HEK293T (cell line): ENCODE data around the gene SELENOH.

ENCODE experiments used
- ARNT ChIP-seq: fragments of 450-650 bp; IDR thresholded peaks from 2 replicates; pipeline ENCODE4 v1.6.1; 2017; ENCODE audit warnings: mild to moderate bottlenecking
- BHLHE40 ChIP-seq: fragments of 450-650 bp; IDR thresholded peaks from 2 replicates; pipeline ENCODE4 v1.6.1; 2016; ENCODE audit warnings: mild to moderate bottlenecking, moderate library complexity, borderline replicate concordance
- FOXA1 ChIP-seq: fragments of 450-650 bp; IDR thresholded peaks from 2 replicates; pipeline ENCODE4 v1.6.1; 2016; ENCODE audit warnings: mild to moderate bottlenecking
- FOXM1 ChIP-seq: fragments of 450-650 bp; IDR thresholded peaks from 2 replicates; pipeline ENCODE4 v1.6.1; 2017; ENCODE audit warnings: mild to moderate bottlenecking, borderline replicate concordance
- HDGF ChIP-seq: fragments of 450-650 bp; IDR thresholded peaks from 2 replicates; pipeline ENCODE4 v1.6.1; 2017; ENCODE audit warnings: antibody characterized with exemption, borderline replicate concordance
- L3MBTL2 ChIP-seq: fragments of 450-650 bp; conservative IDR thresholded peaks from 2 replicates; pipeline ENCODE4 v1.6.1; 2016; ENCODE audit warnings: mild to moderate bottlenecking
- NFRKB ChIP-seq: fragments of 450-650 bp; IDR thresholded peaks from 2 replicates; pipeline ENCODE4 v1.6.1; 2016; ENCODE audit warnings: mild to moderate bottlenecking, moderate library complexity
- PKNOX1 ChIP-seq: fragments of 450-650 bp; IDR thresholded peaks from 2 replicates; pipeline ENCODE4 v1.6.1; 2016
- SP1 ChIP-seq: fragments of 450-650 bp; IDR thresholded peaks from 2 replicates; pipeline ENCODE4 v1.6.1; 2017
- SUZ12 ChIP-seq: fragments of 450-650 bp; IDR thresholded peaks from 2 replicates; pipeline ENCODE4 v1.6.1; 2016; ENCODE audit warnings: mild to moderate bottlenecking
- TARDBP ChIP-seq: fragments of 450-650 bp; IDR thresholded peaks from 2 replicates; pipeline ENCODE4 v1.6.1; 2016
- ZNF384 ChIP-seq: fragments of 450-650 bp; IDR thresholded peaks from 2 replicates; pipeline ENCODE4 v1.6.1; 2016

- no peak for TF ChIP-seq SUZ12
- no peak for TF ChIP-seq TARDBP
- TF ChIP-seq FOXM1: no peak
- no peak for TF ChIP-seq FOXA1
- TF ChIP-seq HDGF: no peak
- no peak for TF ChIP-seq BHLHE40
- no peak for TF ChIP-seq L3MBTL2
- TF ChIP-seq ARNT: no peak
- TF ChIP-seq SP1: no peak
- no peak for TF ChIP-seq PKNOX1
- TF ChIP-seq ZNF384: no peak
- TF ChIP-seq NFRKB: no peak
These were observed 8.6 kb upstream of the SELENOH start for GRCh38 chr11:57732661-57733060.
